Keratinocyte (primary cell): ENCODE measurements around the gene SLC1A2.

Experiments used
- CTCF ChIP-seq, 3 experiments: IDR thresholded peaks in 1 of 3; conservative IDR thresholded peaks in 1 of 3; optimal IDR thresholded peaks in 1 of 3; 2 replicates in 2 of 3; 3 replicates in 1 of 3; pipeline versions ENCODE3 to v1.5.1; 2011; ENCODE audit warnings: low read length in 3 of 3, mild to moderate bottlenecking in 3 of 3, moderate library complexity in 2 of 3, control low read depth in 1 of 3, inconsistent platforms in 1 of 3; ENCODE audit not compliant: insufficient read depth in 2 of 3; ENCODE audit errors: extremely low read depth in 1 of 3
- EZH2 ChIP-seq: IDR thresholded peaks from one replicate; pipeline ENCODE4 v1.6.1; 2012; ENCODE audit warnings: inconsistent platforms, mild to moderate bottlenecking, low read length, moderate library complexity

- TF ChIP-seq EZH2 (no peak), CTCF (optimal IDR thresholded peaks at IDR 0.05 in 1 of 3, IDR thresholded peaks at IDR 0.05 in 1 of 3, conservative IDR thresholded peaks at IDR 0.05 in 1 of 3; ENCODE audit: extremely low read depth in 1 of 3, insufficient read depth in 2 of 3, low read length in 3 of 3) (no peak)
Measured at GRCh38 chr11:35425603-35426212, 6.3 kb upstream of the SLC1A2 start.
